A204.1 (cell line): ENCODE results near the gene PHLDA2.
"Not testable (repeated sequence)": the region's sequence is repeated elsewhere in the genome, so short reads cannot be mapped to it uniquely, and the experiment has no call there.

ENCODE experiments used
- FAIRE-seq: peaks from 2 replicates; lab custom pipeline; 2012; peaks lifted over from hg19 to GRCh38; lab: Jason Lieb, UNC

Gene PHLDA2

DNA sequence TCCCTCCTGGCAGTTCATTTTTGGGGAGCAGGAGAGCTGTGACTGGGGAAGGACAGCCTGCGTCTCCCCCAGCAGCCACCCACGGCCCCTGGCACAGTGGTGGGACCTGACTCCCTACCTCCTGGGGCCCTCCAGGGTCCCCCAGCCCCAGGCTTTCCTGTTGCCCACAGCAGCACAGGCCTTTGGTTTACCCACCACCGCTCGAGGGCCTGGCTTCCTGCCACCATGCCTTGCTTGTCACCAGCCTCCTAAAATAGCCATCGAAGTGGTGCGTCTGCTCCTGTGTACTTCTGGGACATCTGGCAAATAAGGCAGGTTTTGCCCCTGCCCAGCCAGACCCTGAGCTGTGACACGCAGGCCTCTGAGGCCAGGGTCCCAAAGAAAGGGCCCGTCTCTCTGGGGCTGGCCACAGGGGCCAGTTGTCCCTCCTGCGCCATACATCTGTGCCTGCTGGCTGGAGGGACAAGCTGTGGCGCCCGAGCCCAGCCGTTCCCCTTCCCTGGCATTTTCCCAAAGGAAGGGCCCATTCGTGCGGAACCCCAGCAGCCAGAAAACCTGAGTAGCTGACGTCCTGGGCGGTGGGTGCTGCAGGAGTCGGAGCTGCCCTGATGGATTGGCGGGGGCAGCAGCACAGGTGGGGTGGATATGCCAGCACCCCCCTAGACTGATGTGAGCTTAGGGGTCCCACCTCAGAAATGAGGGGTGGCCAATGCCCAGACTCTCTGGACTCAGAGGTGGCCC, 14.6 kb downstream of the PHLDA2 start:
- no peak for FAIRE-seq

DNA sequence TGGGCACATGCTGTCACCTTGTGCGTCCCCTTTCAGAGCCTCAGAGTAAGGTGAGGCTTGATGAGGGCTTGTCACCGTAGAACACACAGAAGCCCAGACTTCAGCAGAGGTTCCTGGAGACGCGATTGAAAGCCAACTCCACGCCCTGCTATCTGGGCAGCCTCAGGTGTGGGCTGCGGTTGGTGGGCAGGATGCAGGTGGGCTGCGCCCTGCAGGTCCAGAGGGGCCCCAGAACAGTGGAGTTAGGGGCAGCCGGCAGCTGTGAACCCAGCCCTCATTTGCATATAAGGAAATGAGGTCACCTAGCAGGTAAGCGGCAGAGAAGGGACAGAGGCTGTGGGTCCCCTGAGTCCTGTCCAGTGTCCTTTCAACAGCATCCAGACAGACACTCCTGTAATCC, 15.4 kb downstream of the PHLDA2 start:
- FAIRE-seq, result no peak

DNA sequence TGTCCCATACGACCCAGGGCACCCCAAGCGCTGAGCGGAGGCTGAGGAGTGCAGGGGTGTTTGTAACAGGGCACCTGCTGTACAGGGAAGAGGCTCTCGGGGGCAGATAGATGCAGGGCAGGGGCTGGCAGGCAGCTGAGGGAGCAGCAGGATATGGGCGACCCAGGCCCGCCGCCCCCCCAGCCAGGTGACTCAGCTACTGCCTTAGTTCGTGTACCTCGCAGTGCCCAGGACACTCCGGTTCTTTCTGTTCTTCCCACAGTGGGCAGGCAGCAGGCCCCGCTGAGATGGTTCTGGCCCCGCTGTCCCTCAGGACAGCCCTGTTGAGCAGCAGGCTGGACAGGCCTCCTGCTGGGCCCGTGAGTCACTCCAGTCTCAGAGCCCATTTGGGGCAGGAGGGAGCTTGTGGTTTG, 16.2 kb downstream of the PHLDA2 start:
- no peak for FAIRE-seq

DNA sequence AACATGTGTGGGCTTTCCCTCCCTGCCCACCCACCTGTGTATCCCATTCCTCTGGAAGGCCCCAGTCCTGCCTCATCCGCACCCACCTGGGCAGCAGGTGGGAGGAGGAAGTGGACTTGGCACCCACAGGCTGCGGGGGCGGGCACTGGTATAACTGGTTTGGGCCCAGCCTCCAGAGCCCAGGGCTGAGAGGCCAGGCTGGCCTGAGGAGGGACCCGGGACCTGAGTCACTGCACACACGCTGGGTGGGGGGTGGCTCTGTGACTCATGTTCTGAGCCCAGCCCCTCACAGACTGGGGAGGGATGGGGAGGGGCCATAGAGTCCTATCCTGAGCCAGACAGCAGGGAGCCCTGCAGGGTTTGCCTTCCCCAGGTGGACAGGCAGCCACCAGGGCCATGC, 16.7 kb downstream of the PHLDA2 start:
- FAIRE-seq, result no peak

DNA sequence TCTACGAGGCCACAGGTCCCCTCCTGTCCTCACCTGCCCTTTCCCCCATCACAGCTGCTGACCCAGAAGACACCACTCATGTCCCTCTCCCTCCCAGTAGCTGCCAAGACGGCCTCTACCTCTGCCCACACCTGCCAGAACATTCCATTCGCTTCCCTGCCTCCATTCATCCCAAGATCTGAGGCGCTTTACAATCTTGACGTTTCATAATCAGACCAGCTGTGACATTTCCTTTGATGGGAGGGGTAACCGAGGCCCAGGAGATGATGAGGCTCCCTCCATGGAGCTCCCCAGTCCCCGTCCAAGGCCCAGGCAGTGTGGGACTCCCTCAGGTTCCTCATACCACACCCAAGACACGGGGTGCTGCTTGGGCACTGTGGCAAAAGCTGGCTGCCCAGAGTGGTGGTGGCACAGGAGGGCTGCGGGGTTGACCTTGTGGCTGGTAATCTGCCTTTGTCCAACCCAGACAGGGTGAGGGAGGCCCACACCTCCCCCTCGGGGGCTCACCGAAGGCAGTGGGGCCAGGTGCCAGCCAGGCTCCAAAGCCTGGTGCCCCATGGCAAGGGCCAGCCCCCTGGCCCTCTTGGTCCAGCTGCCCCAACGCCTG, 17.3 kb downstream of the PHLDA2 start:
- no peak for FAIRE-seq

DNA sequence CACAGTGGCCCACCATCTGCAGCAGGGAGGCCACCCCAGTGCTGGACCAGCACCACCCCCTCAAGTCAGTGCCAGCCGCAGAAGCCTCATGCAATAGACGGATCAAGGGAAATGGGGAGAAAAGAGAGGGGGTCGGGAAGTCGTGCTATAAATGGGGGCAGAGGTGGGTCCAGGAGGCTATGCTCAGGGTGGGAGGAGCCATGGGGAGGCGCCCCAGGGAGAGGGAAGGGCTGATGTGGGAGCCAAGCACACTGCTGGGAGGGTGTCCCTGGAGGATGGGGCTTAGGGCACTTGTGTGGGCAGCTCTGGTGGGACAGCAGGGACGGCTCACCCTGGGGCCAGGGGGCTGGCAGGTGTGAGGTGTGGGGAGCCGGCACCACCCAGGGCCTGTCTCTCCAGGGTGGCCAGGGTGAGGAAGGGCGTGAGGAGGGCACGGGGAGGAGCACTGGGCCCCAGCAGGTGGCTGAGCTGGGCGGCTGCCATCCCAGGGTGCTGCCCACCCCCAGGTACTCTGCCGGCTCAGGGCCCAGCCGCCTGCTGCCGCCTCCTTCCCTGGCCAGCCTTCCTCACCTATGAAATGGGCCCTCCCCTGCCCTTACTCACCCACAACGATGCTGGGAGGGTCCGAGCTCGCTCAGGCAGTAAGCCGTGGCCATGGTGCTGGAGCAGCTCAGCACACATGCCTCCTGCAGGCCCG, 18.0 kb downstream of the PHLDA2 start:
- FAIRE-seq, result no peak

DNA sequence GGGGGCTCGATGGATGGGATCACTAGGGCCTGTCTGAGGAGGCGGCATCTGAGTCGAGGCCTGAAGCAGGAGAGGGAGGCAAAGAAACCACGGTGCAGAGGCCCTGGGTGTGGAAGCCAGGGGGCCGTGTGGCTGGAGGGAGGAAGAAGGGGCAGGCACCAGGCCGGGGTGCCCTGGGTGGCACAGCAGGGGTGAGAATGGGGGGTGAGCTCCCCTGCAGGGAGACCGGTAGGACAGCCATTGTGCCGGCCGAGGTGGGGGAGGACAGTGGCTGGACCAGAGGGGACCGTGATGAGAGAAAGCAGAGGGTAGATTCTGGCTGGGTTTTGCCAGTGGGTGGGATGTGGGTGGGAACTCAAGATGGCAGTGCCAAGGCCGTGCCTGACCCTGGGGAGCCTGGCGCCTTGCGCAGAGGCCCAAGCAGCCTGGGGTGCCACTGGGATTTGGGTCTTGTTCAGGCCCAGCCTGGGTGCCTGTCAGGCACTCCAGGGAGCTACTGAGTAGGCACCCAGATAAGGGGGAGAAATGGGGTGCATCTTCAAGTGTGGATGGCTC, 18.7 kb downstream of the PHLDA2 start:
- no peak for FAIRE-seq

DNA sequence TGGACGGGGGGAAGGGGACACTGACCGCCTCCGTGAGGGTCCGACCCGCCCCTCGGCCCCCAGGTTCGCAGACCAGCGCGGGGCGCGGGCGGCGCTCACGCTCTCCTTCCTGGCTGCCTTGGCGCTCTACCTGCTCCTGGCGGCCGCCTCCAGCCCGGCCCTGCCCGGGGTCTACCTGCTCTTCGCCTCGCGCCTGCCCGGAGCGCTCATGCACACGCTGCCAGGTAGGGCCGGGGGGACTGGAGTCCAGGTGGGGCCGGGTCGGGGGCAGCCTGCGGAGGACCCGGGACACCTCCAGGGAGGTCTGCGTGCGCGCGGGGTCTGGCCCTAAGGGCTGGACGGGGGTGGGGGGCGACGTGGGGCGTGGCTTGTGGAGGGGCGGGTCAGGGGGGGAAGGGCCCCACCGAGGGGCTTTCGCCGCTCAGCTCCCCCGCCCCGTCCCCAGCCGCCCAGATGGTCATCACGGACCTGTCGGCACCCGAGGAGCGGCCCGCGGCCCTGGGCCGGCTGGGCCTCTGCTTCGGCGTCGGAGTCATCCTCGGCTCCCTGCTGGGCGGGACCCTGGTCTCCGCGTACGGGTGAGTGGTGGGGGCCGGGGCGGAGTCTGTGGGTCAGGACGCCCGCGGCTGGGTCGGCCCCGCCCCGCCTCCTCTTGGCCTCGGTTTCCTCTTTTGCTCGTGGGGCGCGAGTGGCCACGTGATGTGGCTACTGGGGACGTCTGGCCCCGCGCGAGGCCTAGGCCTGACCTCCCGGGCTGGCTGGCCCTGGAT, 19.9 kb downstream of the PHLDA2 start:
- no peak for FAIRE-seq

DNA sequence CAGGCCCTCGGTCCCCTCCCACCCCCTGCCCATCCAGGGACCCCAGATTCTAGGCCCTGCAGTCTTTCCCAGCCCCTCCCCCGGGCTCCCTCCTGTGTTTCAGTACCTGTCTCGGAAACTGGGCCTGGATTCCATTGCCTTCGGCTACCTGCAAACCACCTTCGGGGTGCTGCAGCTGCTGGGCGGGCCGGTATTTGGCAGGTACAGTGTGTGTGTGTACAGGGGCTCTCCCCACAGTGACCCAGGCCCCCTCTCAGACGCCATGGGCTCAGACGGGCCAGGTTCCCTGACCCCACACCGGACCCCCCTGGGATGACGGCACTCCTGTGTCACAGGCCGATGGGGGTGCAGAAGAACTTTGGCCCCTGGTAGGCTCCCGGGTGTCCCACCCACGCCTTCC, 21.1 kb downstream of the PHLDA2 start:
- FAIRE-seq, result no peak

DNA sequence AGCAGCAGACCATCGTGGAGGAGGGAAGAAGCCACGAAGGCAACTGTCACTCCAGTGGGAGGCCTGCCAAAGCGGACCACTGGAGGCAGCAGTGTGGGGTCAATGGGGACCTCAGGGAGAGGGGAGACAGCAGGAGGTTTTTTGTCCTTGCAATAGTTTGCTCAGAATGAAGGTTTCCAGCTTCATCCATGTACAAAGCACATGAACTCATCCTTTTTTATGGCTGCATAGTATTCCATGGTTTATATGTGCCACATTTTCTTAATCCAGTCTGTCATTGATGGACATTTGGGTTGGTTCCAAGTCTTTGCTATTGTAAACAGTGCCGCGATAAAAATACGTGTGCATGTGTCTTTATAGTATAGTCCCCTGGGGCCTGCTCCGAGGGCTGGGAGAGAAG, 23.9 kb downstream of the PHLDA2 start:
- FAIRE-seq, result not testable (repeated sequence)

DNA sequence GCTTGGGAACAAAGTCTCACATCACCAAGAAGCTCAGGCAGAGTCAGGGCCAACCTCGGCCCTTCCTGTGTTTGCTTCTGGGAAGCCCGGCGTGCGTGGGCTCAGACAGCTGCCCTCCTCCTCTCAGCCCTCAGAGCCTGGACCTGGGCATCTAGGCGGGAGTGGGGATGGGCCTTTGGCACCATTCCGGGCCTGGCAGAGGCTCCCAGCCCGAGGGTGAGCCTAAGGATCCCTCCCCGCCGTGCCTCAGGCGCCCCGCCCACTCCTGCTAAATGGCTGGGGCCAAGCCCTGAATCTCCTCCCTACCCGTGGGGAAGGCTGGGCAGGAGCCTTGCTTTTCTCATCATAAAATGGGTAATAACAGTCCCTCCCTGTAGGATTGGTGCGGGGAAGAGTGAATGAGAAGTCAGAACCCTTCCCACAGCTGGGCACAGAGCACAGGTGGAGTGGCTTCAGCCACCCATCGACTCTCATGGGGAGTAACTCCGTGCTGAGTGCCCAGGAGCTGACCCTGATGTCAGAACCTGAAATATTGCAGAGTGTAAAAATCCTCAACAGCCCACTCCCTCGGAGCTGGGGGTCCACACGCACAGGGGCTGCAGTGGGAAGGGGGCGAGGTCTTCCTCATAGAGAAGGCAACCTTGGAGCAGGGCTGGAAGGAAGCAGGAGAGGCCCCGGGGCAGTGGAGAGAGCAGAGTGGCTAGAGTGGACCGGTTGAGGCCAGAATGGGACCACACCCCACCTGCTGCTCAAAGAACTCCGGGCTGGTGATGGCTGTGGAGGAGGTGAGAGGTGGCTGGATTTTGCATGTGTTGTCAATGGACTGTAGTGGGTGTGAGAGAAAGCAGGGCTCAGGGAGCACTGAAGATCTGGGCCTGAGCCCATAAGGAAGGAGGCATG, 24.8 kb downstream of the PHLDA2 start:
- FAIRE-seq, result no peak

DNA sequence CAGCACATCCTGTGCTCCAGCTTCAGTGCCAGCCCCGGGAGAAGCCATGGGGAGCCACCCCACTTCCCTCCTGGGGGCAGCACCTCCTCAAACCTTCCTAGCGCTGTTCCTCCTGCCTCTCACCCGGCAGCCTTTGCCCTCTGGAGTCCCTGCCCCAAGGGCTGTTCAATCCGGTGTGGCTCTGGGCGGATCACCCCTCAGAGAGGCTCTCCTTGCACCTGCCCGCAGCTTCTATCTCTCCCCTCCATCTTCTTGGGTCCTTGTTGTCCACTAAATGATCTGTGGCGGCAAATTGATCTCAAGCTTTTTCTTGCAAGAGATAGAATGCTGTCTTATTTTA, 25.6 kb downstream of the PHLDA2 start:
- FAIRE-seq, result no peak

DNA sequence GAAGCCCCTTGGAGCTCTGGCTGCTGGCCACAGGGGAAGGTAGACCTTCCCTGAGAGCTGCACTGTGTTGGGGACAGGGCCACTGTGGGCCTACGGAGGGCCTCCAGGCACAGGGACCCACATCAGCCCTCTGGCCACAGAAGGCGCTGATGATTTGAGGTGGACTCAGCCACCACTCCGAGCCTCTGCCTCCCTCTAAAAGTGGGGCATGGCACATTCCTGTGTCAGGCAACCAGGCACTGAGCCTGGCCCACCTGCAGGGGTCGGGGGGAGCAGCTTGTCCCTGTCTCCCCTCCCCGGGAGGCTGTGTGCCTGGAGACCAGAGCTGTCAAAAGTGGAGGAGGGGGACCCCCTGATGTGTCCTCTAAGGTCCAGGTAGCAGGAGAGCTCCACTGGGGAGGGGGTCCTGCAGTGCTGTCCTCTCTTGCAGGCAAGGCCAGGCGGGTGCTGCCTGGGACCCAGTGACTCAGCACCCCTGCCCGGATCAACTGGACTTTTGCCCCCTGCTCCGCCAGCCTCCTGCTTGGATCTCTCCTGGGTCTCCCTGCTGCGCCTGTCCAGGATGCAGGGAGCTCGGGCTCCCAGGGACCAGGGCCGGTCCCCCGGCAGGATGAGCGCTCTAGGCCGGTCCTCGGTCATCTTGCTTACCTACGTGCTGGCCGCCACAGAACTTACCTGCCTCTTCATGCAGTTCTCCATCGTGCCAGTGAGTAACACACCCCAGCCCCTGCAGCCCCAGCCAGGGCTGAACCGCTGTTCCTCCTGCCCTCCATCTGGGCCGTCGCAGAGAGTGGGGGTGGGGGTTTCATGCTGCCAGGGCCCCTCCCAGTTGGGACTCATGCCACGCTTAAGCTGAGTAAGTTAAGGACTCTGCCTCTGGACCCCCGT, 26.2 kb downstream of the PHLDA2 start:
- no peak for FAIRE-seq

DNA sequence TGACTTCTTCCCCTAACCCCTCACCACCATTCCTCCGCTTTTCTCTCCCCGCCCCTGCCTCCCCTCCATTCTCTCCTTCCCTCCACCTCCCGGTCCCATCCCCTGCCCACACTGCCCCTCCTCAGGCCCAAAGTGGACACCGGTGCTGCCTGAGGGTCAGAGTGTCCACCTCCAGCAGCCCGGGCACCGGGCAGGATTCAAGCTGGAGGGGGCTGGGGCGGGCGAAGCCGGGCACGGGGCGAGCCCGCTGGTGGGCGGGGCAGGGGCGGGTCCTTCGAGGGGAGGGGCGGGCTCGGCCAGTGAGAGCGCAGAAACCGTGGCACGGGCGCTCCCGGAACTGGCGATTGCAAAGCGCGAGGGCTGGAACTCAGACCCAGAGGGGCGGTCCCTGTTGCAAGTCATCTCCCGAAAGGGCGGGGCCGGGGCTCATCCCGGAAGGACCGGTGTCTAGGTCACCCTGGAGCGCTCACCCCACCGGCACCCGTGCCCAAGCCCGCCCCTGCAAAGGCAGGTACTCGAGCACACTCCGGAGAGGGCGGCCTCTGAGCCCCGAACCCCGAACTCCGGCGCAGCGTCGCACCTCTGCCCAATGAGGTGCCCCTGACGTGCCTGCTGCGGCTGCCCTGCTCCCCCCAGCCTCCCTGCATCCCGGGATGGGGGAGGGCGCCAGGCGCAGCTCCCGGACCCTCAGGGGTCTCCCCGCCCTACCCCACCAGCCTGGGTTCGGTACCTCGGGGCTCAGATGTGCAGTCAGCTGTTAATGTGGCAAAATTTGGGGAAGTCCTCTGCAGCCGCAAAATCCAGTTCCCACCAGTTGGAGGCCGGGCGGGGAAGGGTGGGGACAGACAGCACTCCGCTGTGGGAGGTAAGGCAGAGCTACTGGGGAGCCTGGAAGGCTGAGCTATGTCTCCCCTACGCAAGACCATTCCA, 27.1 kb downstream of the PHLDA2 start:
- no peak for FAIRE-seq

DNA sequence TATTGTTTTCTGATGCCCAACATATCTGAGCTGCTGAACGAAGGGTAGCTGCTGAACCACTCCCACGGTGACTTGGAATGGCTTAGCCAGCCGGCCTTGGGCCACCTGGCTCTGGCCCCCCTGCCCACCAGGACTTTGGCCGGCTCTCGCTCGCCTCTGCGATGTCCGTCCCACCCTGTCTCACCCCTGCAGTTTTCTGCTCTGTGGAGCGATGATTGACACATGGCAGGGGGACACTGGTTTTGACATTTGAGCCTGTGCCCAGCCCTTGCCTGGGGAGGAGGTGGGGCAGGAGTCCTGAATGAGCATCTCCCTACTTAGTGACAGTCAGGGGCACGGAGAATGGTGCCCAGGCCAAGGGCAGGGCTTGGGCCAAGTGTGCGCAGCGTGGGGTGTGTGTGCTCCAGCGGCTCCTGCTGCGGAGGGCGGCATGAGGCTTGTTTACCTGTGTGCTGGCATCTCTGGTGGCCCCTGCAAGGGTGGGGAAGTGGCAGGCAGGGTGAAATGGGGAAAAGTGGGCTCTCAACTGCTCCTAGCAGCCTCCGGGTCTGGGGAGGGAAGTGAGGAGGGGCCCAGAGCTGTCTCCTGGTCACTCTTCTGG, 27.9 kb downstream of the PHLDA2 start:
- no peak for FAIRE-seq

DNA sequence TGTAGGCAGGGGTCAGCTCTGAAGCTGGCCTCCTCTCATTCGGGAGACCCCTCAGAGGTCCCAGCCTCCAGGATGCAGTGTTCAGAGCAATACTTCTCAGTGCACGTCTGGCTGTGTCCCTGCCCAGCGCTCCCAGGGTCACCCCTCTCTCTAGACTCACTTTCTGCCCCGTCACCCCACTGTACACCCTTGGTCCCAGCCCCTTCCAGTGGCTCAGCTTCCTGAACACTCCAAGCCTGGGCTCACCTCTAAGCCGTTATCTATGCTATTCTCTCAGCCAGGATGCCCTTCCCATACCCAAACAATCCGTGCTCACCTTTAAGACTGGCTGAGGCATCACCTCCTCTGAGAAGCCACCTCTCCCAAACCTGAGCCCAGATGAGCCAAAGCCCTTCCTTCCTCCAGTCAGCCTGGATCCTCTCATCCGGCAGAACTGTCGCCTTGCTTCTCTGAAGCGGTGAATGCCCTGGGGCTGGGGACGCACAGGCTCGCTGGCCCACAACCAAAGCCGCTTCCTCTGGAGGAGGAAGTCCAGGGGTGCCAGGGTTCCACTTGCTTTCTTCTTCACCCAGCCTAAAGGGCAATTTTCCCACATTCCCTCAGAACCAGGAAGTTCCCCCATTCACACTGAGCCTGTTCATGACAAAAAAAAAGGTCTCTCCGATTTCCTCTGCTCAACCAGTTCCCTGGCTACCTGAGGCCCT, 30.0 kb downstream of the PHLDA2 start:
- no peak for FAIRE-seq

DNA sequence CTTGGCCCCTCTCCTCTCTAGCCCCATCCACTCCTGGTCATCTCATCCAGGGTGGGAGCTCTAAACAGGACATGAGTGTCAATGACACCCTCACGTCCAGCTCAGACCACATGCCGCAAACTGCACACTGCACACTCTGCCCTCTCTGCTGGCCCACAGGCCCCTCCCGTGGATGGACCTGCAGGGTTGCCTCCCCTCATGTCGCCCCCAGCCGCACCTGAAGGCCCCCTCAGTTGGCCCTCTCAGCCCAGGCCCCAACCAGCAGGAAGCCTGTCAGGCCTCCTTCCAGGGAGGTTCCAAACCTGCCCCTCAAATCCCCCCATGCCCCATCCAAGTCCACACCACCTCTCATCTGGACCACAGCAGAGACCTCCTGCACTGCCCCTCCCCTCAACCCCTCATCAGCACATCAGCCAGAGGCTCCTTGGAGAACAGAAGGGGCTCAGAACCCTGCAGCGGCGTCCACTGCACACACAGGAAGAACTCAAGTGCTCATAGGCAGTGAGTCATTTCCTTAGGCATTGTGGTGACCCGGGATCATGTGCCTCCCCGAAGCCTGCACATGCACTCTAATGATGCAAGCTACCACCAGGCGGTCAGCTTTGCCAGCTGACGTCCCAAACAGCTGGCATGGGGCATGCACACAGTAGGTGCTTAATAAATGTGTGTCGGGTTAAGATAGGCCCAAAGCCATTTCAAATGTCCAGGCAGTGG, 30.7 kb downstream of the PHLDA2 start:
- FAIRE-seq, result no peak

DNA sequence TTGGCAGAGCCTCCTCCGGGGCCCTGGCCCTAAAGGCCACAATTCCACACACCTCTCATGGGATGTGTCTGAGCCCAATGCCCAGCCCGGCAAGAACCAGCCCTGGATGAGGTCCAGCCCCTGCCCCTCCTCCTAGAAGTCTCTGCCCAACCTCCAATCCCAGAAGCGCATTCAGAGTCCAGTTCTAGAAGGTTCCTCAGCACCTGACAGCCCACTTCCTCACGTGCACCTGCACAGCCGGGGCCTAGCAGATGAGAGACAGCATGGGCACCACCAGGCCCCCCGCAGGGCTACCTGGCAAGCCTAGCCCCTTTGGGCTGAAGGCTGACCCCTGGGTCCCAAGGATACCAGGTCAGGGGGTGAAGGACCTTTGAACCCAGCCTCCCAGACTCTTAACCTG, 32.2 kb downstream of the PHLDA2 start:
- FAIRE-seq, result no peak
